T-helper 1 cell treated with Interleukin-12 subunit alpha and Interleukin-12 subunit beta and Interleukin-4 antibody, amounts not matched to agents 30 ng/mL and 1 ng/mL, for 36 hours (primary cell): ENCODE results near the gene GPX4. TPM values are rescaled to one million over a fixed set of nuclear protein-coding genes. Genes with fewer than 3 reads are reported as not detected.

Experiments used
- intact Hi-C: fragments of 100-400 bp; cut with micrococcal nuclease; formaldehyde crosslinking; loops from one replicate; pipeline ENCODE4 v1.15.1; 2024
- total RNA-seq: library from RNA; stranded (reverse); gene quantifications from 2 replicates; pipeline ENCODE4 v1.2.3, GENCODE V29; 2022

GPX4 gene
- total RNA-seq, 1 donor from 2014 or later, result 142 TPM

GRCh38 chr19:1098177-1099051, 5.4 kb upstream of the GPX4 start:
- intact Hi-C loops, result loop anchor here (5.0 kb wide), 2 partner anchors 94 to 169 kb away; partner anchors contain the start of gene CIRBP

DNA sequence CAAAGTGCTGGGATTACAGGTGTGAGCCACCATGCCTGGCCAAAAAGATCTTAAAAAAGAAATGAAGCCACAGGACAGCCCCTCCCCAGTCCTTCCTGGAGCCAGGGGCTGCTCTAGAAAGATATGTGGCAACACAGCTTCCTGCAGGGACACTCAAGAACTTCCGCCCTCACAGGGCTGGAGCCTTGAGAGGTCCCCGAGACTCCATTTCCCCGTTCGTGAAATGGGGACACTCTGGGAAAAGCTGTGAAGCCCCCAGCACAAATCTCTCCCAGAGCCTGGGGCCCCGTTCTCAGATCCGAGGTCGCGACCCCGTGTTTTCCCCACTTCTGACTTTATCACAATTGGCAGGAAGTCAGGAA, 2.5 kb upstream of the GPX4 start:
- intact Hi-C loops, result no loop called here

DNA sequence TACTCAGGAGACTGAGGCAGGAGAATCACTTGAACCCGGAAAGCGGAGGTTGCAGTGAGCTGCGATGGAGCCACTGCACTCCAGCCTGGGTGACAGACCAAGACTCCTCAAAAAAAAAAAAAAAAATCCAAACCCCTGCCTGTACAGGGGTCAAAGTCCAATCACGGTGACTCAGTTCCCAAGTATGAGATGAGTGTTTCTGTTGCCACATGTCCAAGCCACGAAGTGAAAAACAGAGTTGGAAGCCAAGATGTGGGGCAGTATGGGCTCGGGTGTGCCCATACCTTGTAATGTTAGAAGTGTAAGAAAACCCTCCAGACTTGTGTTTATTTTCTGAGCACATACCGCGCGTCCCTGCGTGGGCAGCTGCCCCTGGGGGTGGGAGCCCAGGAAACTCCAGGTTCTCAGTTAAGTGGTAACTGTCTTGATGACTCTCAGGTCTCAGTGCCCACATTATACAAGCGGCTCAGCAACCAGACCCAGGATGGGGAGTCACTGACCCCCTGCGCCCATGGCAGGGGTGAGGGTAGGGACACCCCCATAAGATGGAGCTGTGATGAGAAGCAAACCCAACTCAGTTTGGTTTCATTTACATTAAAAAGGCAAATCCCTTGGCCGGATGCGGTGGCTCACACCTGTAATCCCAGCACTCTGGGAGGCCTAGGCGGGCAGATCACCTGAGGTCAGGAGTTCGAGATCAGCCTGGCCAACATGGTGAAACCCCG, 1.2 kb upstream of the GPX4 start:
- intact Hi-C loops, result loop anchor here (1.0 to 2.0 kb wide), 5 partner anchors 7 to 139 kb away; partner anchors contain the start of genes ATP5F1D and POLR2E

- intact Hi-C loops, result loop anchor here (1.0 to 2.0 kb wide), 5 partner anchors 8 to 138 kb away; partner anchors contain the start of genes ATP5F1D and POLR2E
These were observed 574 bp upstream of the GPX4 start for GRCh38 chr19:1103132-1103707.

- intact Hi-C loops, result no loop called here
These were observed 665 bp downstream of the GPX4 start for GRCh38 chr19:1104311-1105007.

- intact Hi-C loops, result no loop called here
These were observed 1.4 kb downstream of the GPX4 start for GRCh38 chr19:1105008-1105872.

- intact Hi-C loops, result no loop called here
These were observed 2.4 kb downstream of the GPX4 start for GRCh38 chr19:1105873-1106840.

DNA sequence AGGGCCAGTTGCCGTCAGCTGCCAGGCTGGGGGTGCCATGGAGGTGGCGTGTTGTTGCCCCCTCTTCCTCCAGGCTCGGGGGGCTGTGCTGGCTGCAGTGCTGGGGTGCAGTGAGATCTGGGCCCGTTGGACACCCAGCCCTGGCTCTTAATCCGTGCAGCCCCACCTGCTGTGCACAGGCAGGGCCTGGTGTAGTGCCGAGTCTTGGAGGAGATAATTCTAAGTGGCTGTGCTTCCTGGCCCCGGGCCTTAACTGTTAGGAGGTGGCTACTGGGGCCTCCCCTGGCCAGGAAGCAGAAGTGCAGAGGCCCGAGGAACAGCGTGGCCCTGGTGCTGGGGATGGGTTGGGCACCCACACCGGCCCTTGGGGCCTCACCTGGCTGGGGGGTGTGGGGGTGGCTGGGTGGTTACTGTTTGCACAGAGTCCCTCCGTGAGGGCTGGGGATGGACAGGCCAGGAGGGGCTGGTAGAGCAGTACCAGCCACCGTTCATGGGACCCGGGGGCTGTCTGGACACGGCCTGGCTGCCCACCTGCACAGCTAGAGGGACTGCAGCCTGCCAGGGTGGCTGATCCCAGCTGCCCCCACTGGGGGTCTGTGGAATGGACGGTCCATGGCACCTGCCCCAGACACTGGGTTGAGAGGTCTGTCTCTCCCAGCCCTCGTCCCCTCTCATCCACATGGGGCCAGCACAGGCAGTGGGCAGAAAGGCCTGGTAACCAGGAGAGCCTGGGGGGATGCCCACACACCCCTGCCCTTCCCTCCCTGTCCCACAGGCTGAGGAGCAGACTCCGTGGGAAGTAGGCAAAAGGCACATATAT, 3.3 kb downstream of the GPX4 start:
- intact Hi-C loops, result no loop called here

GRCh38 chr19:1107661-1108261, 4.0 kb downstream of the GPX4 start:
- intact Hi-C loops, result no loop called here

- intact Hi-C loops, result no loop called here
These were observed 4.7 kb downstream of the GPX4 start for GRCh38 chr19:1108291-1109031.

- intact Hi-C loops, result no loop called here
These were observed 5.3 kb downstream of the GPX4 start for GRCh38 chr19:1109032-1109551.

DNA sequence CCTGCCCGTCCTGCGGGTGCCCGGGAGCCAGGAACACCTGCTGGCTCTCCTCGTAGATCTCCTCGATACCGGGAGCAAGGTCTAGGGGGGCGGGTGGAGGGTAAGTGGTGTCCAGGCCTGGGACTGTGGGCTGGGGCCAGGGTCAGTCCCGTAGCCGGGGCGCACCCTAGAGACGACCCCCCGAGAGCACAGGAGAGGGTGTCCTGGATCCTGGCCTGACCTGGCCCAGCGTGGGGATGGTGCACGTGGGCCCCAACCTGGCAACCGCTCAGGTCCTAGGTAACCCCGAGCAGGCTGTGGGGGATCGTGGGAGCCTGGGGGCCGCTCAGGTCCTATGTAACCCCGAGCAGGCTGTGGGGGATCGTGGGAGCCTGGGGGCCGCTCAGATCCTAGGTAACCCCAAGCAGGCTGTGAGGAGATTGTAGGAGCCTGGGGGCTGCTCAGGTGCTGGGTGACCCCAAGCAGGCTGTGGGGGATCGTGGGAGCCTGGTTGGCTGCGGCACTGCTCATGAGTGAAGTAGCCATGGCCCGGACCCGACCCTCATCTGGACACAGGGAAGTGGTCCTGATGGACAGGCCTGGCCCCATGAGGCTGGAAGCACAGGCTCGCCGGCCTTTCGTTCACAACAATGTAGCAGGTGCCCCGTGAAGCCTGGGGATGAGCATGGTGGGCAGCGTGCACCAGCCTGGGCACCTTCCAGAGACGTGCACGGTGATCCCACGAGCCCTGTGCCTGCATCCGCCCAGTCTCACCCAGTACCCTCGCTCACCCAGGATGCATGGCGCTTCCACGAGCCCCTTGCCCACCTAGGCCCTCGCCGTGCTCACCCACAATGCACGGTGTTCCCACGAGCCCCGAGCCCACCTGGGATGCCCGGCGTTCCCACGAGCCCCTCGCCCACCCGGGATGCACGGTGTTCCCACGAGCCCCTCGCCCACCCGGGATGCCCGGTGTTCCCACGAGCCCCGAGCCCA, 6.2 kb downstream of the GPX4 start:
- intact Hi-C loops, result loop anchor here (5.0 kb wide), 1 partner anchor 82 kb away; no protein-coding TSS in a partner anchor

DNA sequence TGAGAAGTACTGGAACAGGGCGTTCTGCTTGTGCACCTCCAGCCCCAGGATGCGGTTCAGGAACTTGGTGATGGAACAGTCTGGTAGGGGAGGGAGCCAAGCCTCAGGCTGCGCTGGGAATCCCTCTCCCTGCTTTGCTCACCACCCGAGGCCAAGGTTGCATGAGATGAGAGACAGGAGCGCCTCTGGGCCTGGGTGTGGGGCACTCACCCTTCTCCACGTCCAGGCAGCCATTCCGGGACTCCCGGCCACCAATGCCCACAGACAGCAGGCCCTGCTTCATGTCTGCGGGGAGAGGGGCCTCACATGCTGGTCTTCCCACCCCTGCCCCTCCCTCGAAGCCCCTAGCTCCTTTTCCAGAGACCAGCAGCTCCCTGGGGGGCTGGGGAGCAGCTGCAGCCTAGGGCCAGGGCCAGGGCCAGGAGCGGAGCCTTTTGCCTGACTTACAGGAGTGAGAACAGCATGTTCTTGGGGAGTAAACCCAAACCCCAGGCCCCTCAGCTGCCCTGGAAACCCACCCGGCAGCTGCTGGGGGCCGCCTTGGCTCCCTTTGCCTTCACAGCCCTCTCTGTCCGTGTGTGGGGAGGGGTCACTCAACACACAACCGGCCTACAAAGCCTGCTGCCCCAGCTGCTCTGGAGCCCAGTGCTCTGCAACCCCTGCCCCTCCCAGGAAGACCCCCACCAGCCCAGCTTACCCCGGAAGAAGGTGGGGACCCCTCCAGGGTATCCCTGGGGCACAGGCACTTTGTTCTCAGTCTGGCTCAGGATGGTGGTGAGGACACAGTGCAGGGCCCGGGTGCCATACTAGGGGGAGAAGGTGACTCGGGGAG, 7.2 kb downstream of the GPX4 start:
- intact Hi-C loops, result loop anchor here (5.0 kb wide), 1 partner anchor 81 kb away; no protein-coding TSS in a partner anchor

GRCh38 chr19:1111641-1112267, 8.0 kb downstream of the GPX4 start:
- intact Hi-C loops, result loop anchor here (5.0 kb wide), 1 partner anchor 81 kb away; no protein-coding TSS in a partner anchor
